ENCODE results near the gene ZNF71.

ZNF71 gene
- total RNA-seq = 8.3 to 14.1 (median 8.4) reads per million in 3 donors

DNA sequence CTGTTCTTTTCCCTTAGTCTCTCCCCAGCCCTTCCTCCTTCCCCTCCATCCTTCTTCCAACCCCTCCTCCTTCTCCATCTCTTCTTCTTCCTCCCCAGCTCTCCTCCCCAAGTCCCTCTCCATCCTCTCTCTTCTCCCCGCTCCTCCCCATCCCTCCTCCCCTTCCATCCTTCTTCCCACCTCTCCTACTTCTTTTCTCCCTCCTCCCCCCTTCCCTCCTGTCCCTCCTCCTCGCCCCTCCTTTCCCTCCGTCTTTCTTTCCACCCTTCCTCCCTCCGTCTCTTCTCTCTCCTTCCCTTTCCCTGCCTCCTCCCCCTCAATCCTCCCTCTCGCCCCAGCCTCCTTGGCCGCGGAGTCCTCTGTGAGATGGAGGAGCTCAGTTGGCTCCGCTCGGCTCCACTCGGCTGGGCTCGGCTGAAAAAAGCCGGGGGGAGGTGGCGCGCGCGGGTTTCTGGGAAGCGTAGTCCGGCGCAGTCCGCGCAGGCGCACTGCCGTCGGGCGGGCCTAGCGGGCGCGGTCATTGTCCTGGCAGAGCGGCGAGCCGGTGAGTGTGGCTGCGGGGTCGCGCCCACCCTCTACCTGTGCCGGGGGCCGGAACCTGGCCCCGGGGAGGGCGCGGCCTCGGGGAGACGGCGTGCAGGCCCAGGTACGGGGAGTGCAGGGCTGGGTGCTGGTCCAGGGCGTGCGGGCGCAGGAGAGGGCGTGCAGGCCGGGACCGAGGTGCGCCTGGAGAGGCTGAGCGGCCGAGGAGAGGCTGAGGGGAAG lies at the start of gene ZNF71:
Gene ZNF71 (plus strand): TSS at position 520 of the 765 bp plus-strand sequence. CDS start 6,257 bp downstream, outside the sequence.
- DNase-seq = peak; percentile 65 to 74 (median 67)
- H3K27ac ChIP-seq (ENCODE audit: insufficient read depth, low read length, poor library complexity, severe bottlenecking) = peak within 1 kb of the TSS; percentile 54
- H3K4me1 ChIP-seq (ENCODE audit: control insufficient read depth, insufficient read depth, low read length, poor library complexity, severe bottlenecking) = peaks cover 8% of the 10 kb centered on the region
- H3K36me3 ChIP-seq (ENCODE audit: control insufficient read depth, insufficient read depth, low read length) = no peaks in the 10 kb centered on the region
- no peaks in the 10 kb centered on the region for H3K9me3 ChIP-seq (ENCODE audit: control insufficient read depth, low read length)
- no peaks in the 10 kb centered on the region for H3K27me3 ChIP-seq (replicated peaks; ENCODE audit: control insufficient read depth, insufficient read depth, low read length, poor library complexity, severe bottlenecking)
- peak within 1 kb of the TSS; percentile 70 for H3K4me3 ChIP-seq (ENCODE audit: insufficient read depth, low read depth, low read length, poor library complexity, severe bottlenecking)

- Histone ChIP-seq H3K9me3 (ENCODE audit: control insufficient read depth, low read length) (peaks cover 40% of the 10 kb centered on the region), H3K4me3 (ENCODE audit: insufficient read depth, low read depth, low read length, poor library complexity, severe bottlenecking) (no peak overlapping the region), H3K27me3 (replicated peaks; ENCODE audit: control insufficient read depth, insufficient read depth, low read length, poor library complexity, severe bottlenecking) (no peaks in the 10 kb centered on the region), H3K36me3 (ENCODE audit: control insufficient read depth, insufficient read depth, low read length) (peaks cover 63% of the 10 kb centered on the region), H3K27ac (ENCODE audit: insufficient read depth, low read length, poor library complexity, severe bottlenecking) (no peak overlapping the region), H3K4me1 (ENCODE audit: control insufficient read depth, insufficient read depth, low read length, poor library complexity, severe bottlenecking) (no peaks in the 10 kb centered on the region)
- DNase-seq = no peak
These were observed 47.6 kb upstream of the ZNF71 start for GRCh38 chr19:56547535-56547934.

- Histone ChIP-seq H3K36me3 (ENCODE audit: control insufficient read depth, insufficient read depth, low read length) (peaks cover 34% of the 10 kb centered on the region), H3K27me3 (replicated peaks; ENCODE audit: control insufficient read depth, insufficient read depth, low read length, poor library complexity, severe bottlenecking) (no peaks in the 10 kb centered on the region), H3K4me3 (ENCODE audit: insufficient read depth, low read depth, low read length, poor library complexity, severe bottlenecking) (no peak overlapping the region), H3K4me1 (ENCODE audit: control insufficient read depth, insufficient read depth, low read length, poor library complexity, severe bottlenecking) (no peaks in the 10 kb centered on the region), H3K27ac (ENCODE audit: insufficient read depth, low read length, poor library complexity, severe bottlenecking) (no peak overlapping the region), H3K9me3 (ENCODE audit: control insufficient read depth, low read length) (peaks cover 54% of the 10 kb centered on the region)
- no peak for DNase-seq
These were observed 40.7 kb upstream of the ZNF71 start for GRCh38 chr19:56554272-56554869.

DNA sequence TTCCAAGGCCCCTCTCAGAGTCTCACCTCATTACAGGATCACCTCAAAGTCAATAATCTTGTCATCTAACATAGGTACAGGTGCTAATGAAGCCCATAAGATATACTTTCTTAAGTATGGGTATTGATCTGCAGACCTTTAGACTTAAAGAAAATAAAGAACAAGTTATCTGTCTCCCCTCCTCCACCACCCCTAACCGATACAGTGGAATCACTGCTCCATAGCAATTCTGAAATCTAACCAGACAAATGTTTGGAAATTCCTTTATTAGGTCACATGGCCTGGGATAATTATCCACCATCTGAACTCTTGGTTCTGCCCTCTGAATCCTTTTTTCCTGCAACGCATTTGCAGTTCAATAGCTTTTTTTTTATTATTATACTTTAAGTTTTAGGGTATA lies 32.3 kb upstream of the ZNF71 start:
- Histone ChIP-seq H3K9me3 (ENCODE audit: control insufficient read depth, low read length) (peaks cover 49% of the 10 kb centered on the region), H3K4me3 (ENCODE audit: insufficient read depth, low read depth, low read length, poor library complexity, severe bottlenecking) (no peak overlapping the region), H3K36me3 (ENCODE audit: control insufficient read depth, insufficient read depth, low read length) (no peaks in the 10 kb centered on the region), H3K4me1 (ENCODE audit: control insufficient read depth, insufficient read depth, low read length, poor library complexity, severe bottlenecking) (peaks cover 3% of the 10 kb centered on the region), H3K27me3 (replicated peaks; ENCODE audit: control insufficient read depth, insufficient read depth, low read length, poor library complexity, severe bottlenecking) (no peaks in the 10 kb centered on the region), H3K27ac (ENCODE audit: insufficient read depth, low read length, poor library complexity, severe bottlenecking) (no peak overlapping the region)
- DNase-seq = no peak

DNA sequence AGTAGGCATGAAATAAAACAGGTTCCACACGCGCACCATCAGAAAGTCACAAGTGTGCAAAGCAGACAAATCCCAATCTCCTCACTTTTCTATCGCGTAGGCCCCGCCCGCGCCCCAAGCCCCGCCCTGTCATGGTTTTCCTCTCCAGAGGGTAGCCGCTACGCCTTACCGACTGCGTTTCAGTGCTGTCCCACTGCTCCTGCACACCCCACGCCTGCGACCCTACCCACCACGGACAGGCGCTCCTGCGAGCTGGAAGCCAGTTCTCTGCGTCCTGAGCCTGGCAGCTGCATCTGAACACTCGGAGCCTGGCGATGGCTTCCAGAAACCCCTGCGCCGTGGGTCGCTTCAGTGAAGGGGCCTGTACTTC lies 28.2 kb upstream of the ZNF71 start:
- Histone ChIP-seq H3K9me3 (ENCODE audit: control insufficient read depth, low read length) (peaks cover 39% of the 10 kb centered on the region), H3K36me3 (ENCODE audit: control insufficient read depth, insufficient read depth, low read length) (peaks cover 17% of the 10 kb centered on the region), H3K27ac (ENCODE audit: insufficient read depth, low read length, poor library complexity, severe bottlenecking) (peak overlapping the region; percentile 59), H3K4me1 (ENCODE audit: control insufficient read depth, insufficient read depth, low read length, poor library complexity, severe bottlenecking) (peaks cover 6% of the 10 kb centered on the region), H3K4me3 (ENCODE audit: insufficient read depth, low read depth, low read length, poor library complexity, severe bottlenecking) (peak overlapping the region; percentile 97), H3K27me3 (replicated peaks; ENCODE audit: control insufficient read depth, insufficient read depth, low read length, poor library complexity, severe bottlenecking) (no peaks in the 10 kb centered on the region)
- peak in 1 of 3 donors; percentile 0 for DNase-seq

GRCh38 chr19:56567274-56568120 lies 27.6 kb upstream of the ZNF71 start, which contains the start of gene ZNF470:
ZNF470 (plus strand) TSS chr19:56567468; CDS start chr19:56570312, 2,844 bp downstream.
- peaks cover 6% of the 10 kb centered on the region for H3K4me1 ChIP-seq (ENCODE audit: control insufficient read depth, insufficient read depth, low read length, poor library complexity, severe bottlenecking)
- peaks cover 36% of the 10 kb centered on the region for H3K9me3 ChIP-seq (ENCODE audit: control insufficient read depth, low read length)
- DNase-seq = peak; percentile 75 to 80 (median 75)
- no peaks in the 10 kb centered on the region for H3K27me3 ChIP-seq (replicated peaks; ENCODE audit: control insufficient read depth, insufficient read depth, low read length, poor library complexity, severe bottlenecking)
- peak within 1 kb of the TSS; percentile 97 for H3K4me3 ChIP-seq (ENCODE audit: insufficient read depth, low read depth, low read length, poor library complexity, severe bottlenecking)
- H3K36me3 ChIP-seq (ENCODE audit: control insufficient read depth, insufficient read depth, low read length) = peaks cover 17% of the 10 kb centered on the region
- peak within 1 kb of the TSS; percentile 59 for H3K27ac ChIP-seq (ENCODE audit: insufficient read depth, low read length, poor library complexity, severe bottlenecking)

DNA sequence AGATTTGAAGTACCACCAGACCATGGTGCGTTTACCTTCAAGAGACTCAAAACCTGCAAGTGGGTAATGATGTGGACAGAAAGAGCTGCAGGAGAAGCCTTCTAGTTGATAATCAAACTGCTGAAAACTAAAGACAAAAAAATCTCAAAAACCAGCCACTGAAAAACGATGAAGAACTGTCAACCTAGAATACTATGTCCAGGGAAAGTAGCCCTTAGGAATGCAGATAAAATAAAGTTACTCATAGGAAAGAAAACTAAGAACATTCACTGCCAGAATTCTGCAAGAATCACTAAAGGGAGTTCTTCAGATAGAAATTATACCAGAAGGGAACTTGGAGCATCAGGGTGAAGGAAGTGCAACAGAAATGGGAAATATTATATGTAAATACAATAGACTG lies 22.5 kb upstream of the ZNF71 start:
- peaks cover 55% of the 10 kb centered on the region for H3K9me3 ChIP-seq (ENCODE audit: control insufficient read depth, low read length)
- H3K27ac ChIP-seq (ENCODE audit: insufficient read depth, low read length, poor library complexity, severe bottlenecking) = no peak overlapping the region
- H3K36me3 ChIP-seq (ENCODE audit: control insufficient read depth, insufficient read depth, low read length) = peaks cover 34% of the 10 kb centered on the region

GRCh38 chr19:56573914-56574313 lies 21.2 kb upstream of the ZNF71 start:
- H3K27ac ChIP-seq (ENCODE audit: insufficient read depth, low read length, poor library complexity, severe bottlenecking) = no peak overlapping the region
- H3K36me3 ChIP-seq (ENCODE audit: control insufficient read depth, insufficient read depth, low read length) = peaks cover 34% of the 10 kb centered on the region
- no peak overlapping the region for H3K4me3 ChIP-seq (ENCODE audit: insufficient read depth, low read depth, low read length, poor library complexity, severe bottlenecking)
- H3K27me3 ChIP-seq (replicated peaks; ENCODE audit: control insufficient read depth, insufficient read depth, low read length, poor library complexity, severe bottlenecking) = no peaks in the 10 kb centered on the region
- H3K4me1 ChIP-seq (ENCODE audit: control insufficient read depth, insufficient read depth, low read length, poor library complexity, severe bottlenecking) = no peaks in the 10 kb centered on the region
- H3K9me3 ChIP-seq (ENCODE audit: control insufficient read depth, low read length) = peaks cover 65% of the 10 kb centered on the region
- DNase-seq = no peak

More for the DNA sequence above, 22.5 kb upstream of the ZNF71 start:
- H3K4me1 ChIP-seq (ENCODE audit: control insufficient read depth, insufficient read depth, low read length, poor library complexity, severe bottlenecking) = peaks cover 5% of the 10 kb centered on the region
- H3K4me3 ChIP-seq (ENCODE audit: insufficient read depth, low read depth, low read length, poor library complexity, severe bottlenecking) = no peak overlapping the region
- H3K27me3 ChIP-seq (replicated peaks; ENCODE audit: control insufficient read depth, insufficient read depth, low read length, poor library complexity, severe bottlenecking) = no peaks in the 10 kb centered on the region
- DNase-seq = no peak

GRCh38 chr19:56577719-56578602 lies 17.1 kb upstream of the ZNF71 start:
- no peak overlapping the region for H3K27ac ChIP-seq (ENCODE audit: insufficient read depth, low read length, poor library complexity, severe bottlenecking)
- peaks cover 17% of the 10 kb centered on the region for H3K36me3 ChIP-seq (ENCODE audit: control insufficient read depth, insufficient read depth, low read length)
- H3K4me1 ChIP-seq (ENCODE audit: control insufficient read depth, insufficient read depth, low read length, poor library complexity, severe bottlenecking) = no peaks in the 10 kb centered on the region
- H3K9me3 ChIP-seq (ENCODE audit: control insufficient read depth, low read length) = peaks cover 86% of the 10 kb centered on the region
- no peak for DNase-seq
- H3K27me3 ChIP-seq (replicated peaks; ENCODE audit: control insufficient read depth, insufficient read depth, low read length, poor library complexity, severe bottlenecking) = no peaks in the 10 kb centered on the region
- H3K4me3 ChIP-seq (ENCODE audit: insufficient read depth, low read depth, low read length, poor library complexity, severe bottlenecking) = no peak overlapping the region

Data from effector memory CD4-positive, alpha-beta T cell (primary cell).